GM12874 (cell line): Measurements from ENCODE around the gene ANGPTL4.

ENCODE experiments used
- CTCF ChIP-seq: IDR thresholded peaks from 2 replicates; pipeline ENCODE4 v1.5.1; 2011; ENCODE audit warnings: low read depth, mild to moderate bottlenecking, control low read depth, low read length, moderate library complexity; ENCODE audit not compliant: insufficient read depth

Gene ANGPTL4

GRCh38 chr19:8363803-8364771 is at the start of gene ANGPTL4:
Gene ANGPTL4, plus strand, starts transcription at chr19:8364155. Its CDS starts 167 bp downstream, at chr19:8364322.
- TF ChIP-seq CTCF: no peak

- no peak for TF ChIP-seq CTCF
Observed at GRCh38 chr19:8316351-8317125, 47.4 kb upstream of the ANGPTL4 start.

- TF ChIP-seq CTCF: no peak
Observed at GRCh38 chr19:8319807-8320520, 44.0 kb upstream of the ANGPTL4 start.

- no peak for TF ChIP-seq CTCF
Observed at GRCh38 chr19:8320564-8321066, 43.3 kb upstream of the ANGPTL4 start.

GRCh38 chr19:8321067-8321985 is 42.6 kb upstream of the ANGPTL4 start, which contains the start of the genes NDUFA7 and RPS28:
Gene NDUFA7, minus strand, starts transcription at chr19:8321375. Its CDS starts 17 bp downstream, at chr19:8321358.
Gene RPS28, plus strand, starts transcription at chr19:8321496. Its CDS starts 35 bp downstream, at chr19:8321531.
- TF ChIP-seq CTCF: peak; percentile 34

- no peak for TF ChIP-seq CTCF
Observed at GRCh38 chr19:8321986-8322637, 41.8 kb upstream of the ANGPTL4 start.
